GM21786 (cell line): ENCODE data around the gene ASCC2.

Source experiments
- ATAC-seq: cut with Tn5 transposase; IDR thresholded peaks from one replicate; pipeline ENCODE4 v1.9.1; 2021; ENCODE audit not compliant: unreplicated experiment

The ASCC2 gene

GRCh38 chr22:29793396-29793795 lies 44.7 kb downstream of the ASCC2 start:
- ATAC-seq, result no peak

- no peak for ATAC-seq
Observed at GRCh38 chr22:29790061-29790460, 48.0 kb downstream of the ASCC2 start.

GRCh38 chr22:29788339-29789279 lies 49.5 kb downstream of the ASCC2 start:
- no peak for ATAC-seq

- no peak for ATAC-seq
Observed at GRCh38 chr22:29787371-29787980, 50.6 kb downstream of the ASCC2 start.

- no peak for ATAC-seq
Observed at GRCh38 chr22:29786031-29786430, 52.0 kb downstream of the ASCC2 start.

- no peak for ATAC-seq
Observed at GRCh38 chr22:29784451-29785361, 53.4 kb downstream of the ASCC2 start.

- no peak for ATAC-seq
Observed at GRCh38 chr22:29782061-29782845, 55.8 kb downstream of the ASCC2 start.

- ATAC-seq, result no peak
Observed at GRCh38 chr22:29780748-29781676, 57.1 kb downstream of the ASCC2 start.

GRCh38 chr22:29780220-29780619 lies 57.9 kb downstream of the ASCC2 start:
- no peak for ATAC-seq

GRCh38 chr22:29773233-29773632 lies 64.8 kb downstream of the ASCC2 start:
- ATAC-seq, result no peak

- ATAC-seq, result no peak
Observed at GRCh38 chr22:29772170-29772641, 65.9 kb downstream of the ASCC2 start.

GRCh38 chr22:29769723-29770321 lies 68.3 kb downstream of the ASCC2 start:
- no peak for ATAC-seq

- ATAC-seq, result no peak
Observed at GRCh38 chr22:29768052-29768693, 69.9 kb downstream of the ASCC2 start.

GRCh38 chr22:29767171-29768051 lies 70.7 kb downstream of the ASCC2 start, which contains the start of gene UQCR10:
Gene UQCR10 (plus strand): TSS chr22:29767369. CDS start chr22:29767399, 30 bp downstream.
- peak; percentile 61 for ATAC-seq

- ATAC-seq, result peak; percentile 88
Observed at GRCh38 chr22:29766632-29767170, 71.4 kb downstream of the ASCC2 start, which contains the start of gene ZMAT5. Gene ZMAT5 (minus strand): TSS chr22:29767007. CDS start chr22:29748544, 18,463 bp downstream.

GRCh38 chr22:29765905-29766631 lies 72.0 kb downstream of the ASCC2 start:
- ATAC-seq, result no peak
